ENCODE measurements around the gene BAIAP2L1.

DNA sequence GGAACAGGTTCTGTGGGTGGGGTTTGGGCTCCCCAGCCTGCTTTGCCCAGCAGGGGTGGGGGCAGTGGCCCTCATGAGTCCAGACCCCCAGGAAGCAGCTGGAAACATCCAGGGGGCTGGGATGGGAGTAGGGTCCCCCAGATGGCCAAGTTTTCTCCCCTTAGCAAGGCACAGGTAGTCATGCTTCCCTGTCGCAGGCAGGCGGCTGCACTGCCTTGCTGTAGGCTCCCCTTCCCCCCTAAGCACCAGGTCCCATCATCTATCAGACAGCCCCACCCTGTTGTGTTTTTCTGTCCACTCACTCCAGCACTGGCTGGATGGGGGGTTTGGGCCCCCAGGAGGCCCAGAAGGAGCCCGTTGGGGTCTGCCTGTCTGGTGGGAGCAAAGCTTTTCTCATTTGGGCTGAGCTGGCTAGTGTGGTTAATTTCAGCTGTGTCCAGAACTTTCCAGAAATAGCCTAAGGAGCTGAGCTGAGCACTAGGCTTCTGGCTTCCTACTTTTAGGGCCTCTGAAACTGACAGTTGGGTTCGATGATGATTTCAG, 111.5 kb downstream of the BAIAP2L1 start:
- TF ChIP-seq CTCF (IDR thresholded peaks at IDR 0.05) = no peak
- TF ChIP-seq, protein P1, sequence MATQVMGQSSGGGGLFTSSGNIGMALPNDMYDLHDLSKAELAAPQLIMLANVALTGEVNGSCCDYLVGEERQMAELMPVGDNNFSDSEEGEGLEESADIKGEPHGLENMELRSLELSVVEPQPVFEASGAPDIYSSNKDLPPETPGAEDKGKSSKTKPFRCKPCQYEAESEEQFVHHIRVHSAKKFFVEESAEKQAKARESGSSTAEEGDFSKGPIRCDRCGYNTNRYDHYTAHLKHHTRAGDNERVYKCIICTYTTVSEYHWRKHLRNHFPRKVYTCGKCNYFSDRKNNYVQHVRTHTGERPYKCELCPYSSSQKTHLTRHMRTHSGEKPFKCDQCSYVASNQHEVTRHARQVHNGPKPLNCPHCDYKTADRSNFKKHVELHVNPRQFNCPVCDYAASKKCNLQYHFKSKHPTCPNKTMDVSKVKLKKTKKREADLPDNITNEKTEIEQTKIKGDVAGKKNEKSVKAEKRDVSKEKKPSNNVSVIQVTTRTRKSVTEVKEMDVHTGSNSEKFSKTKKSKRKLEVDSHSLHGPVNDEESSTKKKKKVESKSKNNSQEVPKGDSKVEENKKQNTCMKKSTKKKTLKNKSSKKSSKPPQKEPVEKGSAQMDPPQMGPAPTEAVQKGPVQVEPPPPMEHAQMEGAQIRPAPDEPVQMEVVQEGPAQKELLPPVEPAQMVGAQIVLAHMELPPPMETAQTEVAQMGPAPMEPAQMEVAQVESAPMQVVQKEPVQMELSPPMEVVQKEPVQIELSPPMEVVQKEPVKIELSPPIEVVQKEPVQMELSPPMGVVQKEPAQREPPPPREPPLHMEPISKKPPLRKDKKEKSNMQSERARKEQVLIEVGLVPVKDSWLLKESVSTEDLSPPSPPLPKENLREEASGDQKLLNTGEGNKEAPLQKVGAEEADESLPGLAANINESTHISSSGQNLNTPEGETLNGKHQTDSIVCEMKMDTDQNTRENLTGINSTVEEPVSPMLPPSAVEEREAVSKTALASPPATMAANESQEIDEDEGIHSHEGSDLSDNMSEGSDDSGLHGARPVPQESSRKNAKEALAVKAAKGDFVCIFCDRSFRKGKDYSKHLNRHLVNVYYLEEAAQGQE (IDR thresholded peaks at IDR 0.05; ENCODE audit: insufficient read depth in 1 of 2, low read depth in 2 of 2, low read length in 1 of 2) = no peak

All from Panc1 (cell line).